K562 (cell line): ENCODE measurements around the gene TNNT1. TPM values are rescaled to one million over a fixed set of nuclear protein-coding genes. Genes with fewer than 3 reads are reported as not detected.

Experiments
- AFF1 ChIP-seq, 2 experiments: fragments of 450-650 bp; IDR thresholded peaks; 2 replicates each; pipeline ENCODE4 v1.6.1; 2018; ENCODE audit warnings: mild to moderate bottlenecking in 2 of 2, low read depth in 1 of 2; ENCODE audit not compliant: partially characterized antibody in 2 of 2
- ARHGAP35 ChIP-seq: fragments of 450-650 bp; IDR thresholded peaks from 2 replicates; pipeline ENCODE4 v1.6.1; 2018; ENCODE audit not compliant: partially characterized antibody
- CC2D1A ChIP-seq: fragments of 450-650 bp; IDR thresholded peaks from 2 replicates; pipeline ENCODE4 v1.6.1; 2017; ENCODE audit warnings: mild to moderate bottlenecking
- CCAR2 ChIP-seq: fragments of 200-400 bp; formaldehyde crosslinking; IDR thresholded peaks from 2 replicates; pipeline ENCODE4 v1.6.1; 2017; ENCODE audit warnings: mild to moderate bottlenecking, low read depth, low read length
- CREB1 ChIP-seq, 2 experiments: sonication (generic) in 1 of 2; formaldehyde crosslinking in 1 of 2; IDR thresholded peaks; 2 replicates each; pipeline versions ENCODE4 v1.6.1 to v1.8.0; 2012 to 2022; ENCODE audit warnings: inconsistent platforms in 1 of 2, mild to moderate bottlenecking in 1 of 2, missing genetic modification reagents in 1 of 2, moderate library complexity in 1 of 2
- DIDO1 ChIP-seq: fragments of 450-650 bp; IDR thresholded peaks from 2 replicates; pipeline ENCODE4 v1.6.1; 2016; ENCODE audit warnings: low read depth, missing biosample characterization, missing genetic modification characterization
- EGR1 ChIP-seq: fragments of 450-650 bp; conservative IDR thresholded peaks from 2 replicates; pipeline ENCODE4 v1.6.1; 2017; ENCODE audit warnings: mild to moderate bottlenecking
- GTF2B ChIP-seq: IDR thresholded peaks from 2 replicates; pipeline ENCODE4 v1.6.1; 2011; ENCODE audit not compliant: insufficient read length; ENCODE audit errors: extremely low read depth
- KHSRP ChIP-seq: fragments of 450-650 bp; IDR thresholded peaks from 2 replicates; pipeline ENCODE4 v1.6.1; 2017
- MAX ChIP-seq: sonication (generic); formaldehyde crosslinking; IDR thresholded peaks from 2 replicates; pipeline ENCODE4 v1.9.0; 2022; ENCODE audit warnings: mild to moderate bottlenecking, missing genetic modification reagents
- MIER1 ChIP-seq: fragments of 450-650 bp; IDR thresholded peaks from 2 replicates; pipeline ENCODE4 v1.6.1; 2016; ENCODE audit warnings: antibody characterized with exemption, mild to moderate bottlenecking, low read depth
- MNT ChIP-seq, 2 experiments: fragments of 450-650 bp; conservative IDR thresholded peaks; 2 replicates each; pipeline ENCODE4 v1.6.1; 2017; ENCODE audit warnings: mild to moderate bottlenecking in 2 of 2, moderate library complexity in 2 of 2
- NEUROD1 ChIP-seq: fragments of 150-350 bp; IDR thresholded peaks from 2 replicates; pipeline ENCODE4 v1.6.1; 2014; ENCODE audit warnings: borderline replicate concordance, low read length, low read depth; ENCODE audit not compliant: partially characterized antibody
- PHTF2 ChIP-seq: fragments of 250-450 bp; sonication (Bioruptor Pico); IDR thresholded peaks from 2 replicates; pipeline ENCODE4 v1.5.0; 2021; ENCODE audit warnings: mild to moderate bottlenecking
- POLR2A ChIP-seq: fragments of 450-650 bp; conservative IDR thresholded peaks from 2 replicates; pipeline ENCODE4 v1.6.1; 2016
- PTTG1 ChIP-seq: fragments of 450-650 bp; IDR thresholded peaks from 2 replicates; pipeline ENCODE4 v1.6.1; 2016; ENCODE audit warnings: low read depth, mild to moderate bottlenecking, missing genetic modification characterization, missing compliant biosample characterization
- SIX5 ChIP-seq, 2 experiments: IDR thresholded peaks; 2 replicates each; pipeline ENCODE4 v1.6.1; 2011; ENCODE audit warnings: low read length in 2 of 2, borderline replicate concordance in 1 of 2, low read depth in 1 of 2, mild to moderate bottlenecking in 1 of 2, moderate library complexity in 1 of 2; ENCODE audit not compliant: insufficient read depth in 1 of 2
- TGIF2 ChIP-seq: sonication (generic); formaldehyde crosslinking; IDR thresholded peaks from 2 replicates; pipeline ENCODE4 v1.8.1; 2022; ENCODE audit warnings: mild to moderate bottlenecking, missing genetic modification reagents, moderate library complexity
- TOE1 ChIP-seq, 2 experiments: fragments of 450-650 bp in 1 of 2; sonication (generic) in 1 of 2; formaldehyde crosslinking in 1 of 2; IDR thresholded peaks; 2 replicates each; pipeline versions ENCODE4 v1.7.1 to v1.8.0; 2016 to 2022; ENCODE audit warnings: borderline replicate concordance in 2 of 2, mild to moderate bottlenecking in 2 of 2, antibody characterized with exemption in 1 of 2, inconsistent platforms in 1 of 2, low read depth in 1 of 2, missing genetic modification reagents in 1 of 2, moderate library complexity in 1 of 2
- ZEB2 ChIP-seq: fragments of 450-650 bp; IDR thresholded peaks from 2 replicates; pipeline ENCODE4 v1.6.1; 2016
- ZNF184 ChIP-seq: sonication (generic); formaldehyde crosslinking; IDR thresholded peaks from 2 replicates; pipeline ENCODE4 v1.5.0; 2020; ENCODE audit warnings: missing genetic modification reagents
- ZNF316 ChIP-seq: fragments of 450-650 bp; IDR thresholded peaks from 2 replicates; pipeline ENCODE4 v1.6.1; 2016
- ZNF707 ChIP-seq: fragments of 250-450 bp; sonication (Bioruptor Pico); conservative IDR thresholded peaks from 2 replicates; pipeline ENCODE4 v1.8.0; 2022; ENCODE audit warnings: inconsistent platforms, mild to moderate bottlenecking, moderate library complexity
- polyA plus RNA-seq, 8 experiments: library from polyadenylated mRNA; depleted of rRNA in 4 of 8; stranded (reverse) in 5 of 8; unstranded in 3 of 8; fragments of >200 nt; fragmentation: Nextera tagmentation in 2 of 8; fragmentation: Illumina TruSeq in 1 of 8; extraction: Ambion mirVana in 2 of 8; extraction: Trizol in 1 of 8; gene quantifications; 2 replicates each; pipeline versions ENCODE4 v1.2.1 to v1.2.3, GENCODE V29; 2011 to 2014; ENCODE audit warnings: inconsistent platforms in 1 of 8, missing spikeins in 1 of 8
- total RNA-seq, 7 experiments: library from RNA; depleted of rRNA in 6 of 7; stranded (reverse); fragments of >200 nt in 6 of 7; fragmentation: Illumina TruSeq in 2 of 7; extraction: Trizol in 2 of 7; gene quantifications; 2 replicates each; pipeline versions ENCODE4 v1.2.1 to v1.2.3, GENCODE V29; 2011 to 2021; ENCODE audit warnings: low replicate concordance in 1 of 7

Gene TNNT1
- total and polyA plus RNA-seq, 9 of the 15 experiments (the other 6 are each of a cell fraction or from before 2014, with no cell fraction given), result 31.8 to 390 (median 227) TPM

GRCh38 chr19:55146078-55146704, 2.8 kb downstream of the TNNT1 start (continued):
- TF ChIP-seq PTTG1 (tag) (no peak), MAX (CRISPR knock-in tag) (no peak), NEUROD1 (peak; percentile 90), ZEB2 (peak; percentile 26; the same call in 1 of the 2 replicates), TGIF2 (CRISPR knock-in tag) (no peak), MNT (conservative IDR thresholded peaks at IDR 0.05) (peak; percentile 63 to 75; a peak in 2 of 4 replicates), ZNF316 (no peak), CREB1 (IDR thresholded peaks at IDR 0.05) (peak; percentile 9; the same call in 1 of the 2 replicates), CREB1 (CRISPR knock-in tag; IDR thresholded peaks at IDR 0.05) (no peak), CC2D1A (0 out of 2 replicates have a peak, but pooled peaks have one; percentile 56), ZNF184 (no peak), ARHGAP35 (no peak), DIDO1 (tag) (no peak), POLR2A (no peak), EGR1 (peak; percentile 90), ZNF707 (CRISPR knock-in tag) (no peak), CCAR2 (no peak), AFF1 (IDR thresholded peaks at IDR 0.05; ENCODE audit: low read depth in 1 of 2, partially characterized antibody in 2 of 2) (peak in 1 of 2 experiments; percentile 15), KHSRP (no peak), TOE1 (IDR thresholded peaks at IDR 0.05; ENCODE audit: borderline replicate concordance) (peak; percentile 89), TOE1 (CRISPR knock-in tag; IDR thresholded peaks at IDR 0.05; ENCODE audit: borderline replicate concordance, low read depth) (no peak), SIX5 (IDR thresholded peaks at IDR 0.05; ENCODE audit: borderline replicate concordance in 1 of 2, insufficient read depth in 1 of 2, low read depth in 1 of 2, low read length in 2 of 2) (no peak), PHTF2 (CRISPR knock-in tag) (no peak), GTF2B (no peak), MIER1 (peak; percentile 46; the same call in 1 of the 2 replicates)
